Nephron (organoid): ENCODE measurements around the gene RBM47.

Experiments
- H3K27ac Mint-ChIP-seq, 3 experiments: 2 replicates each; pipeline ENCODE4 v1.8.0; 2020; ENCODE audit warnings: mixed read lengths in 3 of 3, mild to moderate bottlenecking in 2 of 3, moderate library complexity in 1 of 3
- H3K27me3 Mint-ChIP-seq: 2 replicates; pipeline ENCODE4 v1.8.0; 2021; ENCODE audit warnings: low read depth, mild to moderate bottlenecking, moderate library complexity, mixed read lengths
- H3K36me3 Mint-ChIP-seq: 2 replicates; pipeline ENCODE4 v1.8.0; 2020; ENCODE audit warnings: low read depth, mixed read lengths
- H3K4me1 Mint-ChIP-seq: 2 replicates; pipeline ENCODE4 v1.8.0; 2020; ENCODE audit warnings: mixed read lengths
- H3K4me3 Mint-ChIP-seq, 3 experiments: 2 replicates each; pipeline ENCODE4 v1.8.0; 2020; ENCODE audit warnings: mild to moderate bottlenecking in 3 of 3, mixed read lengths in 3 of 3, moderate library complexity in 2 of 3
- H3K9me3 Mint-ChIP-seq: 2 replicates; pipeline ENCODE4 v1.8.0; 2020; ENCODE audit warnings: mixed read lengths
- TF ChIP-seq, protein P1 (sequence below), 3 experiments: fragments of 200-600 bp; sonication (generic); IDR thresholded peaks; one replicate each; pipeline ENCODE4 v1.5.0; 2021; ENCODE audit warnings: antibody characterized with exemption in 3 of 3; ENCODE audit not compliant: unreplicated experiment in 3 of 3

RBM47 gene

DNA sequence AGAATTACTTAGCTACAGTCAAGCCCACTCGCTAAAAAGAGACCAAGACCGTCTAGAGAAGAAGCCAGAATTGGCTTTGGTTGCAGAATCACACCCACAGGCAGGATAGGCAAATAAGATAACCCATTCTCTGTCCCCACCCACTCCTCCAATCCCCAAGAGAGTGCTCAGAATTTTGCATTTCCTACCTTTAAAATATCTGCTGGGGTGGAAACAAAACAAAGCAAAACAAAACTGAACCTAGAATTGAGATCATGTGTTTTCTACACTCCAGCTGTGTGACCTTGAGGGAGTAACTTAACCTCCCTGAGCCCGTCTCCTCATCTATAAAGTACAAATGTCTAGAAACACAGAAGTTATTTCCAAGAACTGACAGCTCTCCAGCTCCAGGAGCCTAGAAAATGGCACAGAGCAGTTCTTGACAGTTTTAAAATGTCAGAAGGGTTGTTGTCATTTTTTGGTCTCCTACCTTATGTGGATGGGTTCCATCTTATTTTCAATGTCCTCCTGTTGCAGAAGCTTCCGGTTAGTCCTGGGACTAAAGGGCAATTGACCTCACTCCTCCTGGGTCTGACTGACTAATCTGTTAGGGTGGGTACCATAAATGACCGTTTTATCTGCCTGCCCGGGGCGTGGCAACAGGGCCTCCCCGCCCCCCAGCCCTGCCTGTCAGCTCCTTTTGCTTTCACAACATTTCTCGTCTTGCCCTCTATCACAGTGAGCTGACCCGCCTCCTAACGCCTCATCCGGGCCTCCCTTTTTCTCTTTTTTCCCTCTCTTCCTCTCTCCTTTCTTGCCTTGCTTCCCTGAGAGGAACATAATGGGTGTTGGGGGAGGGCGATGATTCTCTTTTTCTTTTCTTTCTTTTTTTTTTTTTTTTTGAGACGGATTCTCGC is 114.0 kb downstream of the RBM47 start:
- H3K27ac Mint-ChIP-seq: peak overlapping the region; percentile 86 to 96 (median 89)
- H3K9me3 Mint-ChIP-seq: no peaks in the 10 kb centered on the region
- TF ChIP-seq, protein P1, sequence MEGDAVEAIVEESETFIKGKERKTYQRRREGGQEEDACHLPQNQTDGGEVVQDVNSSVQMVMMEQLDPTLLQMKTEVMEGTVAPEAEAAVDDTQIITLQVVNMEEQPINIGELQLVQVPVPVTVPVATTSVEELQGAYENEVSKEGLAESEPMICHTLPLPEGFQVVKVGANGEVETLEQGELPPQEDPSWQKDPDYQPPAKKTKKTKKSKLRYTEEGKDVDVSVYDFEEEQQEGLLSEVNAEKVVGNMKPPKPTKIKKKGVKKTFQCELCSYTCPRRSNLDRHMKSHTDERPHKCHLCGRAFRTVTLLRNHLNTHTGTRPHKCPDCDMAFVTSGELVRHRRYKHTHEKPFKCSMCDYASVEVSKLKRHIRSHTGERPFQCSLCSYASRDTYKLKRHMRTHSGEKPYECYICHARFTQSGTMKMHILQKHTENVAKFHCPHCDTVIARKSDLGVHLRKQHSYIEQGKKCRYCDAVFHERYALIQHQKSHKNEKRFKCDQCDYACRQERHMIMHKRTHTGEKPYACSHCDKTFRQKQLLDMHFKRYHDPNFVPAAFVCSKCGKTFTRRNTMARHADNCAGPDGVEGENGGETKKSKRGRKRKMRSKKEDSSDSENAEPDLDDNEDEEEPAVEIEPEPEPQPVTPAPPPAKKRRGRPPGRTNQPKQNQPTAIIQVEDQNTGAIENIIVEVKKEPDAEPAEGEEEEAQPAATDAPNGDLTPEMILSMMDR (IDR thresholded peaks at IDR 0.05; ENCODE audit: unreplicated experiment in 3 of 3): no peak
- H3K27me3 Mint-ChIP-seq: no peaks in the 10 kb centered on the region
- peak overlapping the region; percentile 79 to 85 (median 81) for H3K4me3 Mint-ChIP-seq
- no peaks in the 10 kb centered on the region for H3K36me3 Mint-ChIP-seq
- H3K4me1 Mint-ChIP-seq: no peaks in the 10 kb centered on the region

DNA sequence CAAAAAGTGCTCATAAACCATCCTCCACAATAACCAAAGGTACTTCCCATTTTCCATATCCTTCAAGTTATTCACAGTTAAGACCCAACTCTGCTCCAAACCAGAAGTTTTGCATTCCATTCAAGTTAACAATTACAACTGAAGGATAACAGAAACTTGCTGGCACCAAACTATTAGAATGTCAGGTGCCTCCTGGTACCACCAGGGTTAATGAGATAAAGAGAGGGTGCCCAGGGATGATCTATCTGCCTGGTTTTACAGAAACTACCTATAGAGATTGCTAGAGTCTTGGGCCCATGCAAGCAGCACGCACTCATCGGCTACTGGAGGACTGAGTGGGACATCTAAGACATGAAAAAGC is 114.6 kb downstream of the RBM47 start:
- Mint-ChIP-seq H3K36me3 (no peaks in the 10 kb centered on the region), H3K27me3 (no peaks in the 10 kb centered on the region), H3K4me1 (no peaks in the 10 kb centered on the region), H3K27ac (peak overlapping the region; percentile 86 to 96 (median 89)), H3K4me3 (peak overlapping the region; percentile 79 to 85 (median 81)), H3K9me3 (no peaks in the 10 kb centered on the region)
- TF ChIP-seq, protein P1 (IDR thresholded peaks at IDR 0.05; ENCODE audit: unreplicated experiment in 3 of 3): no peak

DNA sequence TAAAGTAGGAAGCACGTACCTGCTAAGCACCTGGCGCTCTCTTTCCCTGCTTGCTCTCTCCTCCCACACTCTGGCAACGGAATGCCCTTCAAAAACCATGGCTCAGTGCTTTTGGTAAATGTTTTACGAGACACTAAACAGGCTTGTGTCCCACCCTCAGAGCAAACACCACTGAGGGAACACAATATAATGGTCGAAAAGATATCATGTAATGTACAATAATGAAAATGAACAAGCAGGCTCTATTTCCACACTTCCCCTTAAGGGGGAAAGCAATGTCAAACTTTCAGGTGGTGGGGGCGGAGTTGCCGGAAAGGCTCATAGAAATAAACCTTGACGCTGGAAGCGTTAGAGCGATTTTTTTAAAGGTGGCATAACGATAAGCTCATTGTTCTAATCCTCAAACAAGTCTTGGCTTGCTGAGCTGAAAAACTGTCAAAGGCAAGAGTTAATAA is 115.1 kb downstream of the RBM47 start:
- no peaks in the 10 kb centered on the region for H3K27me3 Mint-ChIP-seq
- peak overlapping the region; percentile 86 to 96 (median 89) for H3K27ac Mint-ChIP-seq
- H3K4me1 Mint-ChIP-seq: no peaks in the 10 kb centered on the region
- no peaks in the 10 kb centered on the region for H3K36me3 Mint-ChIP-seq
- TF ChIP-seq, protein P1 (IDR thresholded peaks at IDR 0.05; ENCODE audit: unreplicated experiment in 3 of 3): no peak
- H3K4me3 Mint-ChIP-seq: peak overlapping the region; percentile 79 to 85 (median 81)
- no peaks in the 10 kb centered on the region for H3K9me3 Mint-ChIP-seq

DNA sequence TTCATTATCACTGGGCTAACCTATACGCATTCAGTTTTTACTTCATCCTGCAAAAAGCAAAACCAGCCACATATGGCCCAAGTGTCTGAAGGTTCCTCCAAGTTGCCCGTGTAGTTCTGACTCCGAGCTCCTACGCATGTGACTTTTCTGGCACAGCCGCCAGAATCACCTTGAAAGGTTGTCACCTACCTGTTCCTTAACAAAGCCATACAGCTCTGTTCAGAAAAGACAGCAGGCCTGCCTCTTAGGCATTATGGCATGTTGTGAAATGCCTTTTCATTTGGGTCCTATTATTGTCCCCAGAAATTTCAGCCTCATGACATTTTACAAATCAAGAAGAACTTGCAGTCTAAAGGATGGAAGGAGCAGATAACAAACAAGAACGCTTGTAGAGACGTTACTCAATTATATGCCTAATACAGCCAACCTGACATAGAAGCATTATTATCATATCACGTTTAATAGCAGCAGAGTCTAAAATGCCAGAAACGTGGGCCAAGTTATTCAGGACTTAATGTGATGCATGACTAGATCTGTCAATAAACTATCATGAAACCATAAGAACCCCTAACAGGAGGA is 118.5 kb downstream of the RBM47 start:
- Mint-ChIP-seq H3K36me3 (peaks cover 5% of the 10 kb centered on the region), H3K4me1 (no peaks in the 10 kb centered on the region), H3K27me3 (no peaks in the 10 kb centered on the region), H3K27ac (peak overlapping the region; percentile 26 to 64 (median 59)), H3K9me3 (no peaks in the 10 kb centered on the region), H3K4me3 (peak overlapping the region; percentile 45 to 81 (median 76))
- TF ChIP-seq, protein P1 (IDR thresholded peaks at IDR 0.05; ENCODE audit: unreplicated experiment in 3 of 3): no peak

DNA sequence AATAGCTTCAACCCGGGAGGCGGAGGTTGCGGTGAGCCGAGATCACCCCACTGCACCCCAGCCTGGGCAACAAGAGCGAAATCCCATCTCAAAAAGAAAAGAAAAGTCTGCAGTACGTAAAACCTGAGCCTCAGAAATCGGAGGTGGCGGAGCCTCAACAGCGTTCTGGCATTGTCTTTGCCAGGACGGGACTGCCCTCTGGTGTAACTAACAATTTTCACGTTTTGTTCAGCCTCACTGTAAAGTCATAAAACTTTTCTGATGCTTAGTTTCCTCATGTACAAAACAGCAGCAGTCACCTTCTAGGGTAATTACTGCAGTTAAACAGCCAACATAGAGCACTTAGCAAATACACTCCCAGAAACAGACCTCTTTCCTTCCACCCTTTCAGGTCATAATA is 121.7 kb downstream of the RBM47 start:
- Mint-ChIP-seq H3K27me3 (no peaks in the 10 kb centered on the region), H3K4me1 (no peaks in the 10 kb centered on the region), H3K27ac (peak overlapping the region in 1 of 3 experiments; percentile 11), H3K36me3 (peaks cover 8% of the 10 kb centered on the region), H3K9me3 (no peaks in the 10 kb centered on the region), H3K4me3 (no peak overlapping the region)
- TF ChIP-seq, protein P1 (IDR thresholded peaks at IDR 0.05; ENCODE audit: unreplicated experiment in 3 of 3): no peak
